ENCODE data around the gene LYPLAL1. TPM values are rescaled to one million over a fixed set of nuclear protein-coding genes. Genes with fewer than 3 reads are reported as not detected.
A peak's percentile ranks its signal among the peaks of the same experiment; 100 is the strongest.

The LYPLAL1 gene
- polyA plus RNA-seq, 1 of the 3 experiments (the other 2 are of a cell fraction), result 11.2 TPM

DNA sequence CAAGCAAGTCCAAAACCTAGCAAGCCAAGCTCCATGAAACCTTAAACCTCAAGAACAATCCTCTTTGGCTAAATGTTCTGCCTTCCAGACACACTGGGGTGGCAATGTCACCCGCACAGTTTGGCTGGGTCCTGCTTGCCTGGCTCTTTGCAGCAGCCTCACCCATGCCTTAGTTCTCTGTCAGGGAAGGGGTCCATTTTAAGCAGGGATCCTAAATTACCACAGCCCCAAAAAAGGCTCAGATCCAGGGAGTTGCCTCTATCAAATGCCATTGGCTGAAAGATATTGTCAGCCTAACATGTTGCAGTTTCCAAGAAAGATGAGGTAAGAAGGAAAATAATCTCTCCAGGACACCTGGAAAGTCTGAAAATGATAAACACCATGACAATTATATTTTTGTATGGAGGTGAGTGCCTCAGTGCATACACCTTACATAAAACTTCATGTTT is 26.1 kb upstream of the LYPLAL1 start (continued):
- TF ChIP-seq, protein P1, sequence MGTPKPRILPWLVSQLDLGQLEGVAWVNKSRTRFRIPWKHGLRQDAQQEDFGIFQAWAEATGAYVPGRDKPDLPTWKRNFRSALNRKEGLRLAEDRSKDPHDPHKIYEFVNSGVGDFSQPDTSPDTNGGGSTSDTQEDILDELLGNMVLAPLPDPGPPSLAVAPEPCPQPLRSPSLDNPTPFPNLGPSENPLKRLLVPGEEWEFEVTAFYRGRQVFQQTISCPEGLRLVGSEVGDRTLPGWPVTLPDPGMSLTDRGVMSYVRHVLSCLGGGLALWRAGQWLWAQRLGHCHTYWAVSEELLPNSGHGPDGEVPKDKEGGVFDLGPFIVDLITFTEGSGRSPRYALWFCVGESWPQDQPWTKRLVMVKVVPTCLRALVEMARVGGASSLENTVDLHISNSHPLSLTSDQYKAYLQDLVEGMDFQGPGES (IDR thresholded peaks at IDR 0.05; ENCODE audit: low read depth, low read length), result no peak
- TF ChIP-seq RFX5 (IDR thresholded peaks at IDR 0.05; ENCODE audit: low read length), result no peak
- no peak for TF ChIP-seq RAD21 (IDR thresholded peaks at IDR 0.05; ENCODE audit: low read length)
- TF ChIP-seq EZH2phosphoT487 (IDR thresholded peaks at IDR 0.05; ENCODE audit: borderline replicate concordance, low read depth), result no peak

GRCh38 chr1:219149009-219149577 is 24.6 kb upstream of the LYPLAL1 start:
- Histone ChIP-seq H3K9me3 (no peaks in the 10 kb centered on the region), H3K4me1 (ENCODE audit: control insufficient read depth in 1 of 2, insufficient read depth in 2 of 2, low read depth in 1 of 2, low read length in 1 of 2) (peaks cover 0 to 18% of the 10 kb centered on the region in 2 experiments; a peak in 1 of 4 replicates), H3K36me3 (replicated peaks in 1 of 2; ENCODE audit: control insufficient read depth in 1 of 2, insufficient read depth in 2 of 2, low read length in 1 of 2) (no peaks in the 10 kb centered on the region), H3K4me2 (no peak overlapping the region), H3K27me3 (ENCODE audit: insufficient read depth) (no peaks in the 10 kb centered on the region), H4K20me1 (ENCODE audit: insufficient read depth) (no peaks in the 10 kb centered on the region), H3F3A (replicated peaks; ENCODE audit: insufficient read depth) (no peaks in the 10 kb centered on the region), H3K4me3 (ENCODE audit: low read depth in 2 of 2, low read length in 1 of 2) (no peak overlapping the region), H2AFZ (ENCODE audit: low read depth) (no peak overlapping the region), H3K9me2 (no peaks in the 10 kb centered on the region), H3K79me2 (ENCODE audit: insufficient read depth) (no peaks in the 10 kb centered on the region), H3K27ac (ENCODE audit: low read depth in 2 of 2, low read length in 1 of 2) (peak overlapping the region in 1 of 2 experiments; percentile 83; a peak in 1 of 4 replicates), H3K9ac (no peak overlapping the region)
- TF ChIP-seq USF1 (IDR thresholded peaks at IDR 0.05; ENCODE audit: borderline replicate concordance, low read depth) (no peak), TCF12 (IDR thresholded peaks at IDR 0.05) (peak; percentile 53), RXRA (IDR thresholded peaks at IDR 0.05; ENCODE audit: borderline replicate concordance, low read depth) (no peak), MXI1 (IDR thresholded peaks at IDR 0.05; ENCODE audit: low read depth, low read length) (no peak)
- TF ChIP-seq, protein P2, sequence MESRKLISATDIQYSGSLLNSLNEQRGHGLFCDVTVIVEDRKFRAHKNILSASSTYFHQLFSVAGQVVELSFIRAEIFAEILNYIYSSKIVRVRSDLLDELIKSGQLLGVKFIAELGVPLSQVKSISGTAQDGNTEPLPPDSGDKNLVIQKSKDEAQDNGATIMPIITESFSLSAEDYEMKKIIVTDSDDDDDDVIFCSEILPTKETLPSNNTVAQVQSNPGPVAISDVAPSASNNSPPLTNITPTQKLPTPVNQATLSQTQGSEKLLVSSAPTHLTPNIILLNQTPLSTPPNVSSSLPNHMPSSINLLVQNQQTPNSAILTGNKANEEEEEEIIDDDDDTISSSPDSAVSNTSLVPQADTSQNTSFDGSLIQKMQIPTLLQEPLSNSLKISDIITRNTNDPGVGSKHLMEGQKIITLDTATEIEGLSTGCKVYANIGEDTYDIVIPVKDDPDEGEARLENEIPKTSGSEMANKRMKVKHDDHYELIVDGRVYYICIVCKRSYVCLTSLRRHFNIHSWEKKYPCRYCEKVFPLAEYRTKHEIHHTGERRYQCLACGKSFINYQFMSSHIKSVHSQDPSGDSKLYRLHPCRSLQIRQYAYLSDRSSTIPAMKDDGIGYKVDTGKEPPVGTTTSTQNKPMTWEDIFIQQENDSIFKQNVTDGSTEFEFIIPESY (IDR thresholded peaks at IDR 0.05; ENCODE audit: borderline replicate concordance, low read depth), result no peak
- DNase-seq, result no peak
- POLR2A ChIA-PET, result no interaction called here
- CTCF ChIA-PET, result interaction anchor here (2.0 kb wide), 1 partner anchor 8 kb away, joined by 7 read pairs; no protein-coding TSS in a partner anchor

DNA sequence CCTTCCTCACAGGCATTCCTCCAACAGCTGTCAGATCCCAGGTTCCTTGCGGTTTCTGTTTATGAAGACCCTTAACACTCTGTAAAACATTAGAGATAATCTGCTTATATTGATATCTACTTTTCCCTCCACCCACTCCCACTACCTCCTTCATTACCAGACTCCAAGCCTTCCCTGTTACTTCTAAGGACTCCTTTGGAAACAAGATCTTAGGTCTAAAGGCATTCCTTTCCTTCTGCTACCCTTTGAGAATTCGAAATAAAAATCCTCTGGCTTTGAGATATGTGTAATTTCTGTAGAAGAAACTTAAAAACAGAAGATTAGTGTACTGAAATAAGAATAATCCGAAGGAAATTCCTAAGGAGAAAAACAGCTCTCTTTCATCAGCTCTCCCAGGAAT is 23.7 kb upstream of the LYPLAL1 start:
- peak overlapping the region in 1 of 2 experiments; percentile 83; a peak in 1 of 4 replicates for H3K27ac ChIP-seq (ENCODE audit: low read depth in 2 of 2, low read length in 1 of 2)
- H4K20me1 ChIP-seq (ENCODE audit: insufficient read depth), result no peaks in the 10 kb centered on the region
- ChIA-PET POLR2A (no interaction called here), CTCF (interaction anchor here (0.8 to 2.0 kb wide), 2 partner anchors 9 to 780 kb away, joined by 3 to 7 read pairs; no protein-coding TSS in a partner anchor)
- no peaks in the 10 kb centered on the region for H3K9me3 ChIP-seq
- H3F3A ChIP-seq (replicated peaks; ENCODE audit: insufficient read depth), result no peaks in the 10 kb centered on the region
- no peak overlapping the region for H3K4me2 ChIP-seq
- peaks cover 0 to 18% of the 10 kb centered on the region in 2 experiments; a peak in 1 of 4 replicates for H3K4me1 ChIP-seq (ENCODE audit: control insufficient read depth in 1 of 2, insufficient read depth in 2 of 2, low read depth in 1 of 2, low read length in 1 of 2)
- WGBS (ENCODE audit: low lambda C conversion rate), result 60% methylated on average over 3 of the region's 3 CpGs
- H3K4me3 ChIP-seq (ENCODE audit: low read depth in 2 of 2, low read length in 1 of 2), result no peak overlapping the region
- H3K9me2 ChIP-seq, result no peaks in the 10 kb centered on the region
- H3K79me2 ChIP-seq (ENCODE audit: insufficient read depth), result no peaks in the 10 kb centered on the region
- H3K9ac ChIP-seq, result no peak overlapping the region
- H3K27me3 ChIP-seq (ENCODE audit: insufficient read depth), result no peaks in the 10 kb centered on the region
- no peak for DNase-seq
- H3K36me3 ChIP-seq (replicated peaks in 1 of 2; ENCODE audit: control insufficient read depth in 1 of 2, insufficient read depth in 2 of 2, low read length in 1 of 2), result no peaks in the 10 kb centered on the region
- peak overlapping the region; percentile 12 for H2AFZ ChIP-seq (ENCODE audit: low read depth)
- TF ChIP-seq, protein P3, sequence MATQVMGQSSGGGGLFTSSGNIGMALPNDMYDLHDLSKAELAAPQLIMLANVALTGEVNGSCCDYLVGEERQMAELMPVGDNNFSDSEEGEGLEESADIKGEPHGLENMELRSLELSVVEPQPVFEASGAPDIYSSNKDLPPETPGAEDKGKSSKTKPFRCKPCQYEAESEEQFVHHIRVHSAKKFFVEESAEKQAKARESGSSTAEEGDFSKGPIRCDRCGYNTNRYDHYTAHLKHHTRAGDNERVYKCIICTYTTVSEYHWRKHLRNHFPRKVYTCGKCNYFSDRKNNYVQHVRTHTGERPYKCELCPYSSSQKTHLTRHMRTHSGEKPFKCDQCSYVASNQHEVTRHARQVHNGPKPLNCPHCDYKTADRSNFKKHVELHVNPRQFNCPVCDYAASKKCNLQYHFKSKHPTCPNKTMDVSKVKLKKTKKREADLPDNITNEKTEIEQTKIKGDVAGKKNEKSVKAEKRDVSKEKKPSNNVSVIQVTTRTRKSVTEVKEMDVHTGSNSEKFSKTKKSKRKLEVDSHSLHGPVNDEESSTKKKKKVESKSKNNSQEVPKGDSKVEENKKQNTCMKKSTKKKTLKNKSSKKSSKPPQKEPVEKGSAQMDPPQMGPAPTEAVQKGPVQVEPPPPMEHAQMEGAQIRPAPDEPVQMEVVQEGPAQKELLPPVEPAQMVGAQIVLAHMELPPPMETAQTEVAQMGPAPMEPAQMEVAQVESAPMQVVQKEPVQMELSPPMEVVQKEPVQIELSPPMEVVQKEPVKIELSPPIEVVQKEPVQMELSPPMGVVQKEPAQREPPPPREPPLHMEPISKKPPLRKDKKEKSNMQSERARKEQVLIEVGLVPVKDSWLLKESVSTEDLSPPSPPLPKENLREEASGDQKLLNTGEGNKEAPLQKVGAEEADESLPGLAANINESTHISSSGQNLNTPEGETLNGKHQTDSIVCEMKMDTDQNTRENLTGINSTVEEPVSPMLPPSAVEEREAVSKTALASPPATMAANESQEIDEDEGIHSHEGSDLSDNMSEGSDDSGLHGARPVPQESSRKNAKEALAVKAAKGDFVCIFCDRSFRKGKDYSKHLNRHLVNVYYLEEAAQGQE (IDR thresholded peaks at IDR 0.05; ENCODE audit: low read depth, low read length), result no peak
- no peak for TF ChIP-seq CHD2 (IDR thresholded peaks at IDR 0.05; ENCODE audit: low read length, partially characterized antibody)
- TF ChIP-seq, protein P2 (IDR thresholded peaks at IDR 0.05; ENCODE audit: borderline replicate concordance, low read depth), result no peak
- no peak for TF ChIP-seq USF2 (IDR thresholded peaks at IDR 0.05; ENCODE audit: borderline replicate concordance, low read depth, low read length)
- no peak for TF ChIP-seq YY1 (IDR thresholded peaks at IDR 0.05; ENCODE audit: low read depth)
